Measurements from ENCODE around the gene DNAH7.
"Not testable (repeated sequence)": the region's sequence is repeated elsewhere in the genome, so short reads cannot be mapped to it uniquely, and the experiment has no call there.

The DNAH7 gene

GRCh38 chr2:195959341-195959740 is 109.3 kb downstream of the DNAH7 start:
- DNase-seq, result no peak

GRCh38 chr2:195956725-195957124 is 111.9 kb downstream of the DNAH7 start:
- DNase-seq, result no peak

- no peak for DNase-seq
These were observed 123.6 kb downstream of the DNAH7 start for GRCh38 chr2:195945056-195945455.

GRCh38 chr2:195937176-195937575 is 131.5 kb downstream of the DNAH7 start:
- no peak for DNase-seq

- no peak for DNase-seq
These were observed 134.2 kb downstream of the DNAH7 start for GRCh38 chr2:195934484-195934883.

- DNase-seq, result no peak
These were observed 139.1 kb downstream of the DNAH7 start for GRCh38 chr2:195929531-195929930.

GRCh38 chr2:195925120-195925519 is 143.5 kb downstream of the DNAH7 start:
- no peak for DNase-seq

GRCh38 chr2:195923889-195924288 is 144.7 kb downstream of the DNAH7 start:
- no peak for DNase-seq

- DNase-seq, result not testable (repeated sequence)
These were observed 151.5 kb downstream of the DNAH7 start for GRCh38 chr2:195917021-195917600.

- DNase-seq, result no peak
These were observed 156.6 kb downstream of the DNAH7 start for GRCh38 chr2:195912079-195912478.

- no peak for DNase-seq
These were observed 158.1 kb downstream of the DNAH7 start for GRCh38 chr2:195910570-195910969.

GRCh38 chr2:195909926-195910325 is 158.7 kb downstream of the DNAH7 start:
- DNase-seq, result no peak

- no peak for DNase-seq
These were observed 161.2 kb downstream of the DNAH7 start for GRCh38 chr2:195907474-195907873.

GRCh38 chr2:195903956-195904355 is 164.7 kb downstream of the DNAH7 start:
- no peak for DNase-seq

- DNase-seq, result no peak
These were observed 165.8 kb downstream of the DNAH7 start for GRCh38 chr2:195902857-195903256.

GRCh38 chr2:195899226-195899625 is 169.4 kb downstream of the DNAH7 start:
- DNase-seq, result no peak

GRCh38 chr2:195898505-195899191 is 170.0 kb downstream of the DNAH7 start:
- DNase-seq, result no peak

- DNase-seq, result no peak
These were observed 177.6 kb downstream of the DNAH7 start for GRCh38 chr2:195891081-195891480.

GRCh38 chr2:195879153-195879552 is 189.5 kb downstream of the DNAH7 start:
- DNase-seq, result no peak

- DNase-seq, result no peak
These were observed 197.3 kb downstream of the DNAH7 start for GRCh38 chr2:195871326-195871725.

GRCh38 chr2:195864316-195864715 is 204.3 kb downstream of the DNAH7 start:
- DNase-seq, result no peak

- no peak for DNase-seq
These were observed 205.1 kb downstream of the DNAH7 start for GRCh38 chr2:195863564-195863963.

- no peak for DNase-seq
These were observed 205.5 kb downstream of the DNAH7 start for GRCh38 chr2:195863121-195863520.

GRCh38 chr2:195861821-195862220 is 206.8 kb downstream of the DNAH7 start:
- DNase-seq, result no peak

GRCh38 chr2:195859513-195859912 is 209.1 kb downstream of the DNAH7 start:
- no peak for DNase-seq

Data from activated gamma-delta T cell (primary cell).